HG03066 (cell line): ENCODE measurements around the gene RPL36AL.
"Not testable (repeated sequence)": the region's sequence is repeated elsewhere in the genome, so short reads cannot be mapped to it uniquely, and the experiment has no call there.

Experiments used
- ATAC-seq: cut with Tn5 transposase; IDR thresholded peaks from one replicate; pipeline ENCODE4 v1.9.1; 2021; ENCODE audit warnings: low read depth; ENCODE audit not compliant: unreplicated experiment

RPL36AL gene

DNA sequence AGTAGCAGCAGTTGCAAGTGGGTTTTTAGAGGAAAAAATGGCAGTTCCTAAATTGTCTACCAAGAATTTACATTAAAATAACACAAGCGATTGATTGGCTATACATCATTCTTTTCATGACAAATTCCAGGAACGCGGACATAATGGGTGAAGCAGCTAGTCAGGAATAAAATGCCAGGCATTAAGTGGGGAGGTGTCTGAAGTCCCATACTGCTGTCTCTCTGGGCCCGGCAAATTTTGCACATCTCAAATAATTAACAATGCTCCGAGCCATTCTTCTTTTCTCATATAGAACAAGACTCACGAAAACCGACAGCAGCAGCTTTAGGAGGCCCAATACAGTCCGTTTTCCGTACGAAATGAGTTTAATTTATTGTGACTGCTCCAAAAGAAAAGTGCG lies 696 bp downstream of the RPL36AL start:
- ATAC-seq, result no peak

- not testable (repeated sequence) for ATAC-seq
These were observed 1.2 kb downstream of the RPL36AL start for GRCh38 chr14:49619273-49619672.

DNA sequence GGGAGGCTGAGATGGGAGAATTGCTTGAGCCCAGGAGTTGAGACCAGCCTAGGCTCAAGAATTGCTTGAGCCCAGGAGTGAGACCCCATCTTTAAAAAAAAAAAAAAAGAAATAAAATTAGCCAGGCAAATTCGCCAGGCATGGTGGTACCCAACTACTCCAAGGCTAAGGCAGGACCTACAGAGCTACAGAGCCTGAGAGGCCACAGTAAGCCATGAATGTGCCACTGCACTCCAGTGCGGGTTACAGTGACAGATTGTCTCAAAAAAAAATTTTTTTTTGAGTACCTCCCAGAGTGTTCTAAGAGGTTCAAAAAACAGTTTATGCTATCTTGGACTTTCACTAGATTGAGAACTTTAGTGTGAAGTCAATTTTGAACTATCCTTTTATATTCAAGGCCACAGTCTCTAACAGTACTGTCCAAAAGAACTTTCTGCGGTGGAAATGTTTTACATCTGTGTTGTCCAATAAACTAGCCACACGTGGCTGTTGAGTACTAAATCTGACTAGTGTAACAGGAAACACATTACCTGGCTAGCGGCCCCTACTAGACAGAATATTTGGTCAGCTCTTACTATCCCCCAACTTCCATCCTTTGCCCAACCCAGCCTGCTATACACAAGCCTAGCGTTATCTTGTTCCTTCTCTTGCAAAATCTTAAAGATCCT lies 2.4 kb downstream of the RPL36AL start:
- no peak for ATAC-seq

GRCh38 chr14:49615776-49616175 lies 4.7 kb downstream of the RPL36AL start:
- ATAC-seq, result no peak

- ATAC-seq, result no peak
These were observed 6.2 kb downstream of the RPL36AL start for GRCh38 chr14:49614196-49614595.

GRCh38 chr14:49612671-49613070 lies 7.8 kb downstream of the RPL36AL start:
- no peak for ATAC-seq

- no peak for ATAC-seq
These were observed 8.2 kb downstream of the RPL36AL start for GRCh38 chr14:49612251-49612650.

GRCh38 chr14:49607583-49607982 lies 12.8 kb downstream of the RPL36AL start:
- ATAC-seq, result no peak

GRCh38 chr14:49598485-49599300 lies 21.7 kb downstream of the RPL36AL start, which contains the start of gene LRR1:
Gene LRR1 (plus strand): TSS chr14:49598940. CDS start chr14:49599021, 81 bp downstream.
- peak; percentile 46 for ATAC-seq

DNA sequence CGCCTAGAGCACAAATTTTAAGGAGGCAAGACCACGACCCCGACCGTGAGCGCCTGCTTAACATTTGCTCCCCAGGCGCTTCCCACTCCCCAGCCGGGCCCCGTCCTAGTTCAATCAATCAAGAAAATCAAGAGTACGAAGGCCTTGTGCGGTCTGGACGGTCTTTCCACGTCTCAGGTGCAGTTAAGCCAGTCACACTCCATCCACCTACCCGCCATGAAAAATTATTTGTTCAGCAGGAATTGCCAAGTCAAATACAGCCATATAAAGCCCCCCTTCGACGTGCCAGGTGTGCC lies 22.3 kb downstream of the RPL36AL start:
- peak; percentile 1 for ATAC-seq

GRCh38 chr14:49594347-49595091 lies 25.9 kb downstream of the RPL36AL start:
- ATAC-seq, result no peak

GRCh38 chr14:49593016-49593415 lies 27.4 kb downstream of the RPL36AL start:
- ATAC-seq, result no peak

DNA sequence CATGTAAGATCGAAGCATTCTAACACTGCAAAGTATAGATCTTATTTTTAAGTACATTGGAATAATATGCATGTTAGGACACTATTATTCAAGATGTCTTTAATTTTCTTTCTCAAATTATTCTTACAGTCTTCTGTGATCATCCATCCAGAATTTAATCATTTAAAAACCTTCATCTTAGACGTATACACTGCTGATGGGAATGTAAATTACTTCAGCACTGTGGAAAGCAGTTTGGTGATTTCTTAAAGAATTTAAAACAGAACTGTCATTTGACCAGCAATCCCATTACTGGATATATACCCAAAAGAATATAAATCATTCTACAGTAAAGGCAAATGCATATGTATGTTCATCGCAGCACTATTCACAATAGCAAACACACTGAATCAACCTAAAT lies 31.0 kb downstream of the RPL36AL start:
- no peak for ATAC-seq

- peak; percentile 36 for ATAC-seq
These were observed 33.6 kb downstream of the RPL36AL start for GRCh38 chr14:49586673-49587460.

DNA sequence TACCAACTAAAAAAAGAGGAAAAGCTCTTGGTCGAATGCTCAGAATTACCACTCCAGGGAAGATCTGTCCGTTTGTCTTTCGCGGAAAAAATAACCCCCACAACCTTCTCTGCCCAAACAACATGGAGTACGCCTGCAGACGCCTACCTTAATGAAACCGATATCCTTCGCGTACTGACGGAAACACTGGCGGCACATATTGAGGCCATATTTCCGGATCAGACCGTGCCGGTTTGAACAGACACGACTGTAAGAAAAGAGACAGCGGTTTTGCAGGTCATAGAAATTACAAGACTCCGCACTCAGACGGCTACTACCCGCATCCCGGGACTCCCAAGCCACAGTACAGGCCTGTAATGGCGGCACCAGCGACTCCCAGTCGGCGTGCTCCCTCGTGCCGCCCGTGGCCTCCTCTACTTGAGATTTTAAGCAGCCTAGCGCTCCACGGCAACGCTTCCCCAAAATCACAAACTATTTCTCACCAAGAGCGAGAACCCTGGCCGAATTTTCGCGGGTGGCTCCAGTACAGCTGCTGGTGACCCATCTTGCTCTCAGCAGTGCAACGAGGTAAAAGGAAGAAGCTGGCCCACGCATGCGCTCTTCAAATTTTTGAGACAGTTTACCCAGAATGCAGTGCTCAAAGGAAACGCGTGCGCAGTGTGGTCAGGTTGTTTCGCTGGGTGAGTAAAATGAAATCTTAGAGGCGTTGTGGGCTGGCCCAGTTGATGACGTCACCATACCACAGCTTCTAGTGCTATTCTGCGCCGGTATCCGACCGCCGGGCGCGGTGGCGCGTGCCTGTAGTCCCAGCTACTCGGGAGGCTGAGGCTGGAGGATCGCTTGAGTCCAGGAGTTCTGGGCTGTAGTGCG lies 34.4 kb downstream of the RPL36AL start, which contains the start of gene RPS29:
Gene RPS29 (minus strand): TSS at position 578 of the 870 bp plus-strand sequence. CDS start 34 bp downstream, at position 544.
- ATAC-seq, result peak; percentile 88

GRCh38 chr14:49584981-49585640 lies 35.3 kb downstream of the RPL36AL start:
- not testable (repeated sequence) for ATAC-seq

GRCh38 chr14:49584058-49584457 lies 36.4 kb downstream of the RPL36AL start:
- ATAC-seq, result no peak

DNA sequence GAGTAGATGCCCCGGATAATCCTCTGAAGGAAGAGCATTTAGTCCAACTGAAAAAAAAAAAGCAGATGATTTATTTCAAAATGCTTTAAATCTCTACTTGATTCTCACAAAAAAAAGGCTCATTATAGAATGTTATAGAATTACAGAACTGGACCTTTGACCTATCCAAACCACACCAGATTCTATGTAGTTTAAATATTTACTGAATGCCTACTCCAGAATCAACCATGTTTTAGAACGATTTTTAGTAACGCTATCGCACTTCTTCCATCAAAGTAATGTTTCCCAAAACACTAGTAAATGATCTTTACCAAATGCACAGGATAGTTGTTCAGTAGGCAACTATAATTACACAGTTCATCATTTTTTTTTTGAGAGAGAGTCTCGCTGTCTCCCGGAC lies 36.8 kb downstream of the RPL36AL start:
- ATAC-seq, result no peak
